CD4-positive, alpha-beta T cell treated with Interleukin-10 for 1 hour (primary cell): Measurements from ENCODE around the gene ARHGAP26.
A peak's percentile ranks its signal among the peaks of the same experiment; 100 is the strongest.

Experiments
- DNase-seq: peaks from one replicate; pipeline ENCODE4 v3.0.0-alpha.2; 2020

Gene ARHGAP26

GRCh38 chr5:142749321-142749720, 20.9 kb upstream of the ARHGAP26 start:
- no peak for DNase-seq

- DNase-seq: no peak
Measured at GRCh38 chr5:142753116-142753631, 17.0 kb upstream of the ARHGAP26 start.

GRCh38 chr5:142754031-142754430, 16.1 kb upstream of the ARHGAP26 start:
- DNase-seq: no peak

GRCh38 chr5:142756576-142756975, 13.6 kb upstream of the ARHGAP26 start:
- no peak for DNase-seq

- DNase-seq: no peak
Measured at GRCh38 chr5:142757564-142757963, 12.6 kb upstream of the ARHGAP26 start.

- no peak for DNase-seq
Measured at GRCh38 chr5:142758062-142758795, 11.9 kb upstream of the ARHGAP26 start.

- DNase-seq: no peak
Measured at GRCh38 chr5:142758796-142759145, 11.4 kb upstream of the ARHGAP26 start.

- DNase-seq: no peak
Measured at GRCh38 chr5:142763701-142764100, 6.5 kb upstream of the ARHGAP26 start.

GRCh38 chr5:142767178-142767577, 3.0 kb upstream of the ARHGAP26 start:
- DNase-seq: no peak

GRCh38 chr5:142767911-142768310, 2.3 kb upstream of the ARHGAP26 start:
- DNase-seq: no peak

- DNase-seq: no peak
Measured at GRCh38 chr5:142769251-142769792, 855 bp upstream of the ARHGAP26 start.

- DNase-seq: peak; percentile 59
Measured at GRCh38 chr5:142770650-142771609, 753 bp downstream of the ARHGAP26 start.

GRCh38 chr5:142771666-142772065, 1.5 kb downstream of the ARHGAP26 start:
- no peak for DNase-seq

GRCh38 chr5:142772446-142773293, 2.5 kb downstream of the ARHGAP26 start:
- DNase-seq: no peak

GRCh38 chr5:142777099-142777498, 6.9 kb downstream of the ARHGAP26 start:
- DNase-seq: no peak

GRCh38 chr5:142777850-142778249, 7.7 kb downstream of the ARHGAP26 start:
- no peak for DNase-seq

GRCh38 chr5:142779163-142779840, 9.1 kb downstream of the ARHGAP26 start:
- DNase-seq: no peak

GRCh38 chr5:142780871-142781270, 10.7 kb downstream of the ARHGAP26 start:
- DNase-seq: no peak

- no peak for DNase-seq
Measured at GRCh38 chr5:142782976-142783530, 12.9 kb downstream of the ARHGAP26 start.

- peak; percentile 61 for DNase-seq
Measured at GRCh38 chr5:142783601-142784341, 13.6 kb downstream of the ARHGAP26 start.
